HepG2 (cell line): Measurements from ENCODE around the gene CHD9. TPM values are rescaled to one million over a fixed set of nuclear protein-coding genes. Genes with fewer than 3 reads are reported as not detected.

Source experiments
- ARID5B ChIP-seq: IDR thresholded peaks from 2 replicates; pipeline ENCODE4 v1.4.0; 2020; ENCODE audit warnings: mild to moderate bottlenecking, missing genetic modification reagents
- CBX5 ChIP-seq: sonication (generic); formaldehyde crosslinking; IDR thresholded peaks from 2 replicates; pipeline ENCODE4 v1.4.0; 2020; ENCODE audit warnings: missing genetic modification reagents, borderline replicate concordance
- MAF1 ChIP-seq: sonication (generic); formaldehyde crosslinking; IDR thresholded peaks from 2 replicates; pipeline ENCODE4 v1.5.0; 2020; ENCODE audit warnings: missing genetic modification reagents, borderline replicate concordance
- NR2F1 ChIP-seq, 2 experiments: fragments of 450-650 bp in 1 of 2; formaldehyde crosslinking in 1 of 2; IDR thresholded peaks; 2 replicates each; pipeline versions ENCODE4 v1.5.0 to v1.6.1; 2016 to 2020; ENCODE audit warnings: mild to moderate bottlenecking in 1 of 2, missing compliant biosample characterization in 1 of 2, missing genetic modification reagents in 1 of 2, moderate library complexity in 1 of 2
- RBM22 ChIP-seq: fragments of 200-400 bp; formaldehyde crosslinking; optimal IDR thresholded peaks from 2 replicates; pipeline ENCODE3; 2017; ENCODE audit warnings: mild to moderate bottlenecking, low read length, moderate library complexity
- TAF1 ChIP-seq: sonication (generic); formaldehyde crosslinking; IDR thresholded peaks from 2 replicates; pipeline ENCODE4 v1.4.0; 2020; ENCODE audit warnings: missing genetic modification reagents
- ZNF224 ChIP-seq: sonication (generic); formaldehyde crosslinking; IDR thresholded peaks from 2 replicates; pipeline ENCODE4 v1.5.0; 2020; ENCODE audit warnings: mild to moderate bottlenecking, missing genetic modification reagents
- ZNF296 ChIP-seq: sonication (generic); formaldehyde crosslinking; conservative IDR thresholded peaks from 2 replicates; pipeline ENCODE4 v1.5.0; 2020; ENCODE audit warnings: mild to moderate bottlenecking, missing genetic modification reagents
- ZNF318 ChIP-seq: sonication (generic); formaldehyde crosslinking; IDR thresholded peaks from 2 replicates; pipeline ENCODE4 v1.4.0; 2020; ENCODE audit warnings: mild to moderate bottlenecking, missing genetic modification reagents
- ZNF816 ChIP-seq: sonication (generic); formaldehyde crosslinking; IDR thresholded peaks from 2 replicates; pipeline ENCODE4 v1.8.0; 2022; ENCODE audit warnings: missing genetic modification reagents, mild to moderate bottlenecking, borderline replicate concordance
- polyA plus RNA-seq, 8 experiments: library from polyadenylated mRNA; depleted of rRNA in 3 of 8; stranded (reverse) in 7 of 8; unstranded in 1 of 8; fragments of >200 nt; fragmentation: Illumina TruSeq in 4 of 8; extraction: Trizol in 4 of 8; gene quantifications; 2 replicates each; pipeline versions ENCODE4 v1.2.1 to v1.2.3, GENCODE V29; 2011 to 2016; ENCODE audit warnings: low read depth in 4 of 8, missing spikeins in 1 of 8, mixed read lengths in 1 of 8; ENCODE audit not compliant: insufficient read depth in 1 of 8
- total RNA-seq, 5 experiments: library from RNA; depleted of rRNA; stranded (reverse); fragments of >200 nt; fragmentation: Illumina TruSeq; extraction: Trizol; gene quantifications; 2 replicates each; pipeline ENCODE4 v1.2.3, GENCODE V29; 2016; ENCODE audit warnings: low read depth in 1 of 5

CHD9 gene
- total and polyA plus RNA-seq, 2 of the 13 experiments (the other 11 are each of a cell fraction or from before 2014, with no cell fraction given): 23.4 to 27.7 TPM

GRCh38 chr16:53159781-53160436 is 105.1 kb downstream of the CHD9 start (continued):
- TF ChIP-seq ZNF318 (CRISPR knock-in tag) (no peak), ARID5B (CRISPR knock-in tag) (peak; percentile 42; the same call in 1 of the 2 replicates), ZNF224 (CRISPR knock-in tag) (no peak), ZNF296 (CRISPR knock-in tag) (no peak), MAF1 (CRISPR knock-in tag) (no peak), TAF1 (CRISPR knock-in tag) (no peak), CBX5 (CRISPR knock-in tag) (no peak), ZNF816 (peak; percentile 91), NR2F1 (CRISPR knock-in tag; IDR thresholded peaks at IDR 0.05) (peak in 1 of 2 experiments; percentile 88; a peak in 2 of 4 replicates), RBM22 (no peak)
